Activated CD4-positive, CD25-positive, alpha-beta regulatory T cell treated with anti-CD3 and anti-CD28 coated beads, Interleukin-2, amount 50 U/mL, for 24 hours (primary cell): Measurements from ENCODE around the gene STAG2.

Experiments
- ATAC-seq, 2 donors: fragments of 150-1000 bp; cut with Tn5 transposase; one replicate each; pipeline ENCODE4 v1.10.0; 2021; ENCODE audit warnings: mild to moderate bottlenecking in 1 of 2, moderate library complexity in 1 of 2

Gene STAG2

GRCh38 chrX:123976706-123977316, 15.3 kb downstream of the STAG2 start:
- ATAC-seq = no peak

- no peak for ATAC-seq
Measured at GRCh38 chrX:123983240-123983639, 21.7 kb downstream of the STAG2 start.

- ATAC-seq = no peak
Measured at GRCh38 chrX:123986377-123986776, 24.9 kb downstream of the STAG2 start.

- ATAC-seq = no peak
Measured at GRCh38 chrX:123988423-123989111, 27.1 kb downstream of the STAG2 start.

GRCh38 chrX:123989235-123989634, 27.7 kb downstream of the STAG2 start:
- ATAC-seq = no peak

- ATAC-seq = no peak
Measured at GRCh38 chrX:123990169-123990568, 28.7 kb downstream of the STAG2 start.

- no peak for ATAC-seq
Measured at GRCh38 chrX:123990602-123991001, 29.1 kb downstream of the STAG2 start.

- no peak for ATAC-seq
Measured at GRCh38 chrX:123993326-123993725, 31.8 kb downstream of the STAG2 start.

- ATAC-seq = no peak
Measured at GRCh38 chrX:123993904-123994635, 32.6 kb downstream of the STAG2 start.

GRCh38 chrX:123994730-123995129, 33.2 kb downstream of the STAG2 start:
- no peak for ATAC-seq

GRCh38 chrX:124001581-124001980, 40.1 kb downstream of the STAG2 start:
- ATAC-seq = no peak

GRCh38 chrX:124005228-124005627, 43.7 kb downstream of the STAG2 start:
- ATAC-seq = peak; percentile 57 to 76

- ATAC-seq = peak; percentile 82 to 85
Measured at GRCh38 chrX:124010157-124010556, 48.7 kb downstream of the STAG2 start.

GRCh38 chrX:124010566-124010965, 49.1 kb downstream of the STAG2 start:
- no peak for ATAC-seq

GRCh38 chrX:124015721-124016120, 54.2 kb downstream of the STAG2 start:
- no peak for ATAC-seq

- ATAC-seq = no peak
Measured at GRCh38 chrX:124016825-124017224, 55.3 kb downstream of the STAG2 start.

- no peak for ATAC-seq
Measured at GRCh38 chrX:124018023-124018422, 56.5 kb downstream of the STAG2 start.

- ATAC-seq = no peak
Measured at GRCh38 chrX:124023838-124024238, 62.3 kb downstream of the STAG2 start.

- ATAC-seq = no peak
Measured at GRCh38 chrX:124026529-124026928, 65.0 kb downstream of the STAG2 start.

GRCh38 chrX:124028182-124028581, 66.7 kb downstream of the STAG2 start:
- ATAC-seq = no peak

- no peak for ATAC-seq
Measured at GRCh38 chrX:124030520-124030919, 69.0 kb downstream of the STAG2 start.

- peak; percentile 75 to 94 for ATAC-seq
Measured at GRCh38 chrX:124033821-124034220, 72.3 kb downstream of the STAG2 start.

GRCh38 chrX:124035657-124036056, 74.2 kb downstream of the STAG2 start:
- no peak for ATAC-seq

- ATAC-seq = no peak
Measured at GRCh38 chrX:124042042-124042441, 80.5 kb downstream of the STAG2 start.
